GM19372 (cell line): ENCODE measurements around the gene TIMM17B.

Experiments
- ATAC-seq: cut with Tn5 transposase; IDR thresholded peaks from one replicate; pipeline ENCODE4 v1.9.1; 2021; ENCODE audit warnings: mild to moderate bottlenecking, low read depth, moderate library complexity; ENCODE audit not compliant: unreplicated experiment

Gene TIMM17B

DNA sequence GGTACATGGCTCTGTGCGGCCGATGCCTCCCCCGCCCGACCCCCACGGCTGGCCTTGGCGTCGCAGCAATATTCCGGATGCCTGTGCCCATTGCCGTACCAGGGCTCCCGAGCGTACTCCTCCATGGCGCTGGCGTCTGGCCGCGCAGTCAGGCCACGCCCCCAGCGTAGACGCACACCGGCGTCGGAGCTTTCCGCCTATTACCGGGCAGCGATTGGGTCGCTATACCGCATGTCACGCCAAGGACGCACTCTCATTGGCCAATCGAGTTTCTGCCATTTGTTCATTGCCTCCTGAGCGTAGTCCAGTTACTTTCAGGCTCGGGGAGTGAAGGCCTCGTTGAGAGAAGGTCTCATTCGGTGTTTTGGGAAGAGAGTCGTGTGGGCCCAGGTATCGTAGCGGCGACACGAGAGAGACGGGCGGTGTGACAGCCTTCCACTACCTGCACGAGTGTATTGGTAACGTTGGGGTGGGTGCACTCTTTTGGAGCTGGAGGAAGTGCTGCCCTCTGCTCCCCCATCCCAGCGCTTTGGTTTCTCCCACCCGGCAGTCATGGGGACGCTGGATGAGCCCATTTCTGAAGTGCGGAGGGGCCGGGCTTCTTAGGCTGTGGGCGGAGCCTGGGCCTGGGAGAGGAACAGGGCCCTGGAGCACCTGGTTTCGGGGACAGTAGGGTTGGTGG lies at the start of gene TIMM17B, which contains the start of gene PQBP1:
Gene TIMM17B, minus strand, starts transcription at position 144 of the 682 bp plus-strand sequence. Its CDS starts 19 bp downstream, at position 125.
Gene PQBP1, plus strand, starts transcription at position 306 of the 682 bp plus-strand sequence. CDS start 580 bp downstream, outside the sequence.
- peak; percentile 86 for ATAC-seq

DNA sequence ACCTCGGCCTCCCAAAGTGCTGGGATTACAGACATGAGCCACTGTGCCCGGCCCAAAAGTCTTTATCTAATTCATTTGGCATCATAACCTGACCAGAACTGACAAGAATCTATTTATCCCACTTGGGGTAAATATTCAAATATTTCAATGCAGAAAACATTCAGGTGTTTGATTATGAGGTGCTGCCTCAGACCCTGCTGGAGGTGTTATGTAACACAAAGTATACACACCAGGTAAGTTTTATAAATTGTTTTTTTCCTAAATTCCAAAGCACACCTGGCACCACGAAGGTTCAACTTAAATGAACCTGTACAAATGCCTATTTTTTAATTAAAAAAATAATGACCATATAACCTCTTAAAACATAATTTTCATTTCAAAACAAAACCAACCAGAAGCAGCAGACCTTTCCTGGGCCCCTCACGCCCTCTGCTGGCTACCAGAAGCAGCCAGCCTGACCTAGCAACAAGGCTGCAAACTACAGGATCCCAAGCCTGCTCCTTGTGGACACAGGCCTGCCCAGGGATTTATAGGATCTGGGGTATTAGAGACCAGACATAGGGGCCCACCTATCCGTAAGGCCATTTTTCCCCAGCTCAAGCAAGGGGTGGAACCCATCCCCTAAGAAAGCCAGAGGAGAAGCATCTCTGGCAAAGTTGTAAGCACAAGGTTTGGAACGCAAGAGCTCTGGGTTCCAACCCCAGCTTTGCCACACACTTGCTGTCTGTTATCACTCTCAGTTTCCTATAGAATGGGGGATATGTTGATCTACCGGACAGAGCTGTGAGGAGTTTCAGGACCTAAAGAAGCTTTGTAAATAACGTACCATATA lies 48.2 kb upstream of the TIMM17B start:
- no peak for ATAC-seq

DNA sequence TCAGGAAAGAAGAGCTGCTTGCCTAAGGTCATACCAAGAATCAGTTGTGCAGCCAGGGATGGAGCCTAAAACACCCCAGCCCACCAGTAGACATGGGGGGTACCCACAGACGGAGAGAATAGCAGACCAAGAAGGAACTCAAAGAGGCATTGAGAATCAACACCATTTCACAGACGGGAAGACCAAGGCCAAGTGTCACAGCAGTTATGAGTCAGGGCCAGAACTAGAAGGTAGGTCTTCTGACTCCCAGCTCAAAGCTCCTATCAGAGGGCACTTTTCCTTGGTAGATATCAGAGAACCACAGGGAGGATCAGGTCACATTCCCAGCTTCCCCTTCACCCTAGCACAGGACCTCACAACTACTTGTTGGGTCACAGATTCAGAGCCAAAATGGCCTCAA lies 45.3 kb upstream of the TIMM17B start:
- ATAC-seq: no peak

DNA sequence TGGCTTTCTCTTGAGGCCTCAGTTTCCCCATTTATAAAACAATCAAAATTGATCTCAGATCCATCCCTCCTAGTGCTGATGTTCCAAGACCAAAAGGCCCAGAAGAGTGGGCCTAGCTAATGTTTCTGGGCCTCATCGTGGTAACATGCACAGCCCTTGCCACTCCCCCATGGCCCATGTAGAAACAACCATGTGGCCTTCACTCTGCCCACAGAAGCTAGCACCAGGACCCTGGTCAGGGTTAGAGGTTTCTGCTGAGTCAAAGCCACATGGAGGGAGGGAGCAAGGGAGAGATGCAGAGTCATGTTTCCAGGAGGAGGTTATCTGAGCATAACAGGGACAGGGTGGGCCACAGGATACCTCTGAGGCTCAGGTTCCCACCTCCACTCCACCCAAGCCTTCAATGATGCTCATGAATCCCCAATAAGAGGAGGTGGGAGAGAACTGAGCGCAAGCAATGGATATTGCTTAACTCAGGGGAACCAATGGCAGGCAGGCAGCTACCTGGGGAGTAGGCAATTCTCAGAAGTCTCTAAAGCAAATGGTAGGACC lies 42.9 kb upstream of the TIMM17B start:
- no peak for ATAC-seq

DNA sequence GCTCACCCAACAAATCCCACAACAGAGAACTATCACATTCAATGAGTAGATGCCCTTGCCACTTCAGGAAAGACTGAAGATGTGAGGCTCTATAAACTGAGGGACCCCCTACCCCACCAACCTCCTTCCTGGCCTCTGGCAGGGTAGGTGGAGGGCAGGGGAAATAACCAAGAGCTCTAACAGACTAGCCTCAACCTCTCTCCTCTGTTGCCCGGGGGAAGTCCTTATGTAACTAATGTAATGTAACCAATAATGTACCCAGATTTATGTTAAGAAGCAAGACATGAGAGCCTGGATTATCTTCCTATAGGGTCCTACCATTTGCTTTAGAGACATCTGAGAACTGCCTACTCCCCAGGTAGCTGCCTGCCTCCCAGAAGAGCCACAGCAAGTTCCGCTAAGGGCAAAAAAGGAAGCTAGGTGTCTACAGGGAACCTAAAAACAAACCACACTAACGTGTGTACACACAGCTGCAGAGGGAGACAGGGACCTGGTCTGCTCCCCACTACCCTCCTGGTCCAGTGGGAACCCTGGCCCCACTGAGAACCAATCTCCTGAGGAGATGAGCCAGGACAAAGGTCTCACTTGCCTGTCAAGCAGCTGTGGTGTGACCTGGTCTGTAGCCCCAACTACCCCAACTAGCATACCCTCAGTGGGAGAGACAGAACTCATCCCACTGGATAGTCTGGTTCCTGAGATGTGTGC lies 42.1 kb upstream of the TIMM17B start:
- ATAC-seq: no peak

DNA sequence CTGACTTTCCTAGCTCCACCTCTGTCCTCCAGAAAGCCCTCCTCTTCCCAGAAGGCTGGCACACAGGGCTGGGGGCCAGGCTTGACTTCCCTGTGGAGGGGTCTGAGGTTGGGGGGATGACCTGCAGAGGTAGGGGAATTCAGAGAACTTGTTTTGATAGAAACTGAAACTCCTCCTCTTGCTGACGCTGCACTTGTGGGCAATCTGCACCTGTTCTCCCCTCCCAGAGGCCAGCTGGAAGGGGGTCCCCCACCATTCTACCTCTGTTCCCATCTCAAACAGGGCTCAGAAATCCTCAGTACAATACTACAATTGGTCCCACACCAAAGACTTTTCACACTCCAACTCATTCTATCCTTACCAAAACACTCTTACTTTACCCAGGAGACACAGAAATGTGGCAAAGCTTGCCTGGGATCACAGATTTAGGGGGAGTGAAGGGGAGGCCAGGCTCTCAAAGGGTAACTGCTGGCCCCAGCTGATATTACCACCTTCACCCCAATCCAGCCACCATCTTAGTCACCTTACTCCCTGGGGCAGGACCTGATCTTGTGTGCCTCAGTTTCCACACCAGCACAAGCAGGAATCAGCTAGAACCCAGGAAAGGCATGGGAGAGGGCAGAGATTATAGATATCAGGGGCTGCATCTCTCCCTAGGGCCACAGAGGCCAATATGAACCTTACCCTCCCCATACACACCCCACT lies 41.3 kb upstream of the TIMM17B start:
- peak; percentile 39 for ATAC-seq

DNA sequence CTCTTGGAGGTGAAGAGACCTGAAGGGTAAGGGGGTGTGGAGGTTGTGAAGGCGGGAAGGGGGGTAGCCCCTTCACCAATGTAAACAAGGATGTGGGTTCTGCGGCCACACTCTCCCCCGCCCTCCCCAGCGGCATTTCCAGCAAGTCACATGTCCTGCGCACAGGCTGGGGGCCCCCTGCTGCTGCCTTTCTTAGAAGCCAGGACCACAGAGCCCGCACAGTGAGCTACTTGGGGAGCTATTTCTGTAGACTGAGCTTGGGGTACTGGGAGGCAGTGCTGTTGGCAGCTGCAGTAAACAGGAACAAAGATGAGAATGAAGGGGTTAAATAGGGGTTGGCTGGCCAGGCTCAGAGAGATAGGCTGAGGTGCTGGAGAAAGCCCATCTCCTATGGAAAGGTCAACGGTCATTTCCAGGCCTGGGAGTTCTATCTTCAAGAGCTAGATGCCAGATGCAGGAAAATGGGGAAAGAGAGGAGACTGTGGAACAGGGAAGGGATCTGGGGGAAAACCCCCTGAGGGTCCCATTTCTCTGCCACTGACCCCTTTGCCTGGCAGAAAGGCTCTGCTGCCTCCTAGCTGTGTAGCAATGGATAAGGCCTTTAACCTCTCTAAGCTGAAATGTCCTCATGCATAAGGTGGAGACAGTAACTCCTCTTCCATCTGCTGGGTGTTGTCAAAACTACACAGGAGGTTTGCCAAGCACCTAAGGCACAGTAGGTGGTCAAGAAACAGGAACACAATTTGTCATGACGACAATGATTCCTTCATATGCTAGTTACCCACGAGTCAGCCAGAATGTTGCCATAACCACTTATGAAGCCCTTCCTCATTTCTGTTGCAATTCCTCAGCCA lies 39.7 kb upstream of the TIMM17B start:
- ATAC-seq: peak; percentile 52

DNA sequence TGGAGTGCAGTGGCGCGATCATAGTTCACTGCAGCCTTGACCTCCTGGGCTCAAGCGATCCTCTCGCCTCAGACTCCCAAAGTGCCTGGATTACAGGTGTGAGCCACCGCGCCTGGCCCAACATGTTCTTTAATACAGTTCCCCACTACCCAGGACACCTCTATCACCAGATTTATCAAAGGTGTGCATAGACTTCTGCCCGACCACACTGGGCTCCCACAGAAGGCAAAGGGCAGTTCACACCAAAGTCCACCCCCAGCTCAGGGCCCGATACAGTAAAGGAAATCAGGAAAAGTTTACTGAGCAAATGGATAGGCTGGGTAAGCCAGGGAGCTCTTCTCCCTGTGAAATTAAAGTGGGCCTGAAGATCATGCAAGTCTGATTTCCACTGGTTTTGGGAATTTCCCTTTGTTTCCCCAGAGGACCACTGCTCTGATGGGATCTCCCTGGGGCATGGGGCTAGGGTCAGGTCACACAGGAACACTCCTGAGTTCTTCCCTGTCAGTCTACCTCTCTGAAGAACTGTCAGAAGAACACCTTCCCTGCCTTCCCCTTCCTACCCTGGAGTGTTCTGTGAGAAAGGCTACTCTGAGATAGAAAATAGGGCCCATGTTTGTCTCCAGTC lies 39.0 kb upstream of the TIMM17B start:
- ATAC-seq: no peak

DNA sequence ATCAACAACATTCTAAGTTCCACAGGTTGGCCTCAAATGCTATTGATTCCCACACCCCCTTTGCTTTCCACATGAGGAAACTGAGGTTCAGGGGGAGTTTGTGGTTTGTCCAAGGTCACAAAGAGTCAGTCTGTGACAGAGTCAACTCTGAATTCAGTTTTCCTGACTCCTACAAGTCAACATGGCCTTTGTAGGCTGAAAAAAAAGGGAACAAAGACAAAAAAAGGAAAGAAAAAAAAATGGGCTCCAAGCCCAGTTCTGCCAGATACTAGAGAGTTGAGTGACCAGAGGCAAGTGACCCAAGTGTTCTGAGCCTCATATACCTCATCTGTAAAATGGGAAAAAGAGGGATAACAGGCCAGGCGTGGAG lies 37.7 kb upstream of the TIMM17B start:
- ATAC-seq: no peak

DNA sequence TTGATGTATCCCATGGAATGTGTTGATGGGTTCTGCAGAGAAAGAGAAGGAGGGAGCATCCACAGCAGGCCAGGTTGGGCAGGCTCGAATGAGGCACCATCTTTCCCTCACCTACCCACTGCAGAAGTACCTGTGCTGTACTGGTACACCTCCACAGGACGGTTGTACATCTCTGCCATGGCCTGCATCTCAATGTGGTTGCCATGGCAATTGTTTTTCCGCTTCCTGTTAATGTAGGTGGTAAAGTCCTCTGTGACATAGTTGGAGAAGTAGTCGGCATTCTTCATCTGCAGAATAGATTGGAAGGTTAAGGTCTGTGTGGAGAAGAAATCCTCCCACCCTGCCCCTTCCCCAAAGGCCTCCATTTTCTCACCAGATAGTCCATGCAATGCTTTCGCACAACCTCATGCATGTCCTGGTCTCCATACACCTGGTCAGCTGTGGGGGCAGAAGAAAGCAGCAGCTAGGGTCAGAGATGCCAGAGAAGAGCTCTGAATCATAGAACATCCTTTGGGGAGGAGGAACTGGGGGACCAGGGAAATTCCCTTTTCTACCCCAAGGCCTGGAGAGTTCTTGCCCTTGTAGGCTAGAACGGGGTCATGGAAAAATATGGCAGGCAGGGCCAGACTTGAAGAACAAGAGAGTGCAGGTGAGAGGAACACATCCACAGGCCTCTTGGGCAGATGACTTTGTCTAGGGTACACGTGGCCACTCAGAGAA lies 37.2 kb upstream of the TIMM17B start:
- ATAC-seq: no peak

DNA sequence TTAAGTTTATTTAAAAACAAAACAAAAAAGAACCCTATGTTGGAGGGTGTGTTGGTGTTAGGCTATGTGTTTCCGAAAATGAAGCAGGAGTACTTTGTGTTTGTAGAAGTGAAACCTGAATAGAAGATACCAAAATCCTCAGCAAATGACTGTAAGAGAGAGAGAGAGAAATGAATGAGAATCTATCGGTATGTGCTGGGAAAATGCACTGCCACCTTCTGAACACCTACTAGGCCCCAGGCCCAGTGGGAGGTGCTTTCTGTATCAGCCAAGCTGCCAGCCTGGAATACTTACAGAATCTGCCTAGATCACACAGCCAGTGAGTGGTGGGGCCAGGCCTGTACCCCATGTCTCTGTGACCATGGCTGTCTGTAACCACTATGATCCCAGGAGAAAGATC lies 36.2 kb upstream of the TIMM17B start:
- ATAC-seq: no peak

DNA sequence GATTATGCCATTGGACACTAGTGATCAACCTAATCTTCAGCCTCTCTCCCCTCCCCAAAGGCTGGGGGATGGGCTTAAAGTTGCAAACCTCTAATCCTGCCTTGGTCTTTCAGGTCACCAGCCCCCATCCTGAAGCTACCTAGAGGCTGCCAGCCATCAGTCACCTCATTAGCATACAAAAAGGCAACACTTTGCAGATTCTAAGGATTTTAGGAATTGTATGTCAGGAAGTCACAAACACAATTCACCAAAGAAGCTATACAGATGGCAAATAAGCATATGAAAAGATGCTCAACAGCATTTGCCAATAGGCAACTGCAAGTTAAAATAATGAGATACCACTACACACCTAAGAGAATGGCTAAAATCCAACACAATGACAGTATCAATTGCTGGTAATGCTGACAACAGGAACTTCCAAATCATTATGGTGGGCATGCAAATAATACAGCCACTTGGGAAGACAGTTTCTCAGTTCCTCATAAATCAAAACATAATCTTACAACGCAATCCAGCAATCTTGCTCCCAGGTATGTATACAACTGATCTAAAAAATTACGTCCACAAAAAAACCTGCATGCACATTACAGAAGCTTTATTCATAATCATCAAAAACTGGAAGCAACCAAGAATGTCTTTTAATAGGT lies 30.3 kb upstream of the TIMM17B start:
- no peak for ATAC-seq

DNA sequence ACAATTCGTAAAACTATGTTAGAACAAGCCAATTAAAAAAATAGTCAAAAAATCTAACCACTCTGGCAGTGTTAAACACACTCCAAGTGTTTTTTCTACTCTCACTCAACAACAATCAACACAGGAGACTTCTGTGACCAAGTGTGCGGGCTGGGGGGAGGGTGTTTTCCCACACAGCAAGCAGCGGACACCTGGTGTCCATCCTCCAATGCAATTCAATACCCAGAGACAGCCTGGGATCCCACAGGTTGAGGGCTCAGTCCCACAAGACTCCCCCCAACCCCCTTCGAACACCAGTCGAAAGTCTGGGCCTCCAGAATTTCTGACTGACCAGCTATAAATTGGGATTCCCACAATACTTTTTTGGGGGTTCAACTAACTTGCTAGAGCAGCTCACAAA lies 29.6 kb upstream of the TIMM17B start:
- no peak for ATAC-seq

DNA sequence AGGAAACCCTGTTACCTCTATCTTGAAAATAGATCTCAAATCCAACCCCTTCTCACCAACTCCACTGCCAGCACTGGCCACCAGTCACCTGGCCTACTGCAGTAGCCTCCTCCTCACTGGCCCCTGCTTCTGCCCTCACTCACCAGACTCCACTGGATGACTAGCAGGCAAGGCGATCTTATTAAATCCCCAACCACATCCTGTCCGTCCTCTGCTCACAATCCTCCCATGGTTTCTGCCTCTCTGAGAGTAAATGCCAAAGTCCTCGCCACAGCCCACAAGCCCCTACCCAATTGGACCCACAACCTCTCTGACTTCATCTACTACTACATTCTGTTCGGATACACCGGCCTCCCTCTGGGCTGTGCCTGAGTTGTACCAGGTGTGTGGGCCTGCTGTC lies 26.7 kb upstream of the TIMM17B start:
- no peak for ATAC-seq

DNA sequence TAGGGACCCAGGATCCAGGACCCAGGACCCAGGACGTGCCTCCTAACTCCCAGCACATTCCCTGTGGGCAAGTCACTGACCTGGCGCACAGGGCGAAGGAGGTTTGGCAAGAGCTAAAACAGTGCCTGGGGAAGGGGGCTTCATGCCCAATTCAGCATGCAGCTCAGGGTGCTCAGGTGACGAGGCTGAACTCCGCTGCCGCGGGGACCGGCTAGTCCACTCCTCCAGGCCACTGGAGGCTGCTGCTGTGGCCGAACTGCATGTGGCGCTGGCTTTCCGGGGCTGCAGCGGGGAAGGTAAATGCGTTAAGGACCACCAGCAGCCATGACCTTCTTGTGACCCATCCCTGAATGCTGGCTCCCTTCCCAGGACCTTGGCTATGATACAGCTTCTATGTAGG lies 26.2 kb upstream of the TIMM17B start:
- no peak for ATAC-seq

DNA sequence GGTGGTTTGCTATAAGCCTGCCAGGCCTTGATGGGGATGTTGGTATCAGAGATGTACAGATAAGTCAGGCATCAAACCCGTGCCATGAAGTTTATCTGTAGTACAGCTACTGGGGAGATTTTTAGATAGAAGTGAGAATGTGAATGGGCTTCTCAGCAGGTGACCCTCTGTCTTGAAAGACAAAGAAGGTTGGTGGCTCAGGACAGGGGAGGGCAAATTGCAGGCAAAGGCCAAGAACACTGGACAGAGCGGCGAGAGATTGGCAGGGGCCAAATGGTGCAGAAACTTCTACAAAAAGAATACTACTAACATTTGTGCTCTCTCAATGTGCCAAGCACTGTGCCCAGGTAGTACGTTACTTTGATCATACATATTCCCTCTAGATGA lies 23.1 kb upstream of the TIMM17B start:
- no peak for ATAC-seq

DNA sequence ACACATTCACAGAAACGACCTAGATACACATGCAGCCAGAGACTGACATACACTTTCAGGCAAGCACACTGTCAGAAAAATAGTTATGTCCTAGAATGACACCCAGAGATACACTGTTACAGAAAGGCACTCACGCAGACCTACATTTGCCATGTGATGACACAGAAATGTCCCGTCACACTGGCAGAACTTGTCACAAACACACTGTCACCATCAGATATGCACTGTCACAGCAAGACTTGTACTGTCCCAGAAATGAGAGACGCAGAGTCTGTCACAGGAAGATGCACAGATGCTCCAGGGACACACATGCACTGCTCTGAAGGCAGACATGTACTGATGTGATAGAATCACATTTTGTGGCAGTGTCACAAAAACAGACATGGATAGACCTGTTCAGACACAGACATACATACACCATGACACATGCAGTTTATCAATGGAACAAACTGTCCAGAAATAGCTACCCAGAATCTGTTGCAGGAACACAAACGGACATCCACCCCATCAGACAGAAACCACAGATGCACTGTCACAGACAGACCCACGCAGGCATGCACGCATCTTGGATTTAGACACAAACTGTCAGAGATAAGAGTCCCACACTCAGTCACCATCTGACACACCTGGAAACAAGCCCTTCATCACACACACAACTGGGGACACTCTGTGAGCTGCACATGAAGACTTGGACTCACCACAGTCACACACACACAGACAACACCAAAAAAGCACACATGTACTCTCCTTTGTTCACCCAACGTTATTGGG lies 22.6 kb upstream of the TIMM17B start:
- no peak for ATAC-seq
